ENCODE measurements around the gene IFNGR2. TPM values are rescaled to one million over a fixed set of nuclear protein-coding genes. Genes with fewer than 3 reads are reported as not detected.
"Not testable (repeated sequence)": the region's sequence is repeated elsewhere in the genome, so short reads cannot be mapped to it uniquely, and the experiment has no call there.

The IFNGR2 gene
- total RNA-seq, 4 donors from 2014 or later: 25.4 to 67.6 (median 58.3) TPM

DNA sequence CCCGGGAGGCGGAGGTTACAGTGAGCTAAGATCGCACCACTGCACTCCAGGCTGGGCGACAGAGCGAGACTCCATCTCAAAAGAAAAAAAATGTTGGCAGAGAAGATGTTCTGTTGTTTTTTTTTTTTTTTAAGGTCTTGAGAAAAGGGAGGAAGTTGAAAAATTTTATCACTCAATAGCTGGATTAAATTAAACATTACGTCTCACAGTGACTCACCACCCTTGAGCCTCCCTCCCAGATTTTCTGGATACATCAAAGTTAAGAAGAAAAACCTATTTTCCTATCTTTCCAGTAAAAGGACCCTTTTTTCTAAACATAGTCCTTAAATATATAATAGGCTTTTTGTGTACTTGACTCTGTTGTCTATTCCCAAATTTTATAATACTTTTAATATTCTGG lies 42.9 kb upstream of the IFNGR2 start:
- H3K4me3 ChIP-seq: no peak overlapping the region

DNA sequence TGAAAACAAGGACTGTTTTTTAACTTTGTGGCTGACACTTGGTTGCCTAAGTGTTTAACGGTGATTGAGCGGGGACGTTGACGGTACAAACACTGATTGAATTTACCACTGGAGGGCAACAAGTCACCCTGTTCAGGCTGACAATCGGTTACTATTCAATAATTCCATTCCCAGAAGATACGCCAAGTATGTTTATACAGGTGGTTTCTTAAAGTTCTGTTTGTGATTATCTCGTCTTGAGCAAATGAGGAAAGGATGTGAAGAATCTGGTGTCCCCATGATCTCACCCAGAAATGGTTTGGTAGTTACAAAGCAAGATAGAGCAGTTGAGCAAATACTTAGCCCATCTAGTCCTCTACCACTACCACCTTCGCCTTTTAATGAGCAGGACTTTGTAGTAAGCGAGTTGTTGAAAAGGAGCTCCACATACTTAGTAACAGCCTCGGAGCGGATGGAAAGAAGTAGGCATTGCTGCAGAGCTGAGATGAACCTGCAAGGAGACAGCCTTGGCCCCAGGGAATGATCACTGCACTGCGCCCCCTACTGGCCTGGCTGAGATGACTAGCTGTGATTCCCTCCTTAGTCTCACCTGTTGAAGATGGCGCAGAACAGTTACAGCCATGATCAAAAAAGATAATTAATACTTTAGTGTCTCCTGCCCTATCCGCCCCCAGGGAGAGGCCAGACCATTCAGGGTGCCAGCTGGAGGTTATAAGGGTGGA lies 42.2 kb upstream of the IFNGR2 start:
- intact Hi-C loops (cut with DNase I; ENCODE audit: low total_unique reads): no loop called here
- H3K4me3 ChIP-seq: no peak overlapping the region
- peak overlapping the region; percentile 58 to 75 for H3K27ac ChIP-seq

More for the DNA sequence above, 42.9 kb upstream of the IFNGR2 start:
- no peak for TF ChIP-seq POLR2A (IDR thresholded peaks at IDR 0.05)
- TF ChIP-seq, protein P1, sequence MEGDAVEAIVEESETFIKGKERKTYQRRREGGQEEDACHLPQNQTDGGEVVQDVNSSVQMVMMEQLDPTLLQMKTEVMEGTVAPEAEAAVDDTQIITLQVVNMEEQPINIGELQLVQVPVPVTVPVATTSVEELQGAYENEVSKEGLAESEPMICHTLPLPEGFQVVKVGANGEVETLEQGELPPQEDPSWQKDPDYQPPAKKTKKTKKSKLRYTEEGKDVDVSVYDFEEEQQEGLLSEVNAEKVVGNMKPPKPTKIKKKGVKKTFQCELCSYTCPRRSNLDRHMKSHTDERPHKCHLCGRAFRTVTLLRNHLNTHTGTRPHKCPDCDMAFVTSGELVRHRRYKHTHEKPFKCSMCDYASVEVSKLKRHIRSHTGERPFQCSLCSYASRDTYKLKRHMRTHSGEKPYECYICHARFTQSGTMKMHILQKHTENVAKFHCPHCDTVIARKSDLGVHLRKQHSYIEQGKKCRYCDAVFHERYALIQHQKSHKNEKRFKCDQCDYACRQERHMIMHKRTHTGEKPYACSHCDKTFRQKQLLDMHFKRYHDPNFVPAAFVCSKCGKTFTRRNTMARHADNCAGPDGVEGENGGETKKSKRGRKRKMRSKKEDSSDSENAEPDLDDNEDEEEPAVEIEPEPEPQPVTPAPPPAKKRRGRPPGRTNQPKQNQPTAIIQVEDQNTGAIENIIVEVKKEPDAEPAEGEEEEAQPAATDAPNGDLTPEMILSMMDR (IDR thresholded peaks at IDR 0.05): no peak
- Histone ChIP-seq H3K4me1 (peaks cover 0 to 13% of the 10 kb centered on the region in 2 donors), H3K9me3 (no peaks in the 10 kb centered on the region), H3K27ac (peak overlapping the region; percentile 58 to 75), H3K27me3 (no peaks in the 10 kb centered on the region), H3K36me3 (no peaks in the 10 kb centered on the region)
- intact Hi-C loops (cut with DNase I; ENCODE audit: low total_unique reads): no loop called here
- DNase-seq: peak in 1 of 2 donors; percentile 43

DNA sequence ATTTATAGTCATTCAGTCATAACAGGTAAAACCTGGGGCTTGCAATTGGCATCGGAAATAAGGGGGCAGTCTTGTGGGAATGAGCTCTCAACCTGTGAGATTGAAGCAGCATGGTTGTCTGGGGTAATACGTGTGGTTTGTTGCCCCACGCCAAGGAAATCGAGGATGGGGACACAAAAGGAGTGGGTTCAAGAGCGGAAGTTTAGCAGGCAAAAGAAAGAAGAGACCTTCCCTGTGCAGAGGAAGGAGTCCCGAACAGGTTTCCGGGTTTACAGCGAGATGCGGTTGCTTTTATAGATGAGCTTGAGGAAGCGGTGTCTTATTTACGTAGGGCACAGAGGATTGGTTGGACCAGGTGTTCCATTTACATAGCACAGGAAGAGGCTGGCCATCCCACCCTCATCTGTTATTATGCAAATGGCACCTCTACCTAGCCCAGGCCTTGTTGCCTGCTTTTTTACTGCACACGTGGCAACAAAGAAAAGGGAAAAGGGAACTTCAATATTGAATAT lies 41.1 kb upstream of the IFNGR2 start:
- no peaks in the 10 kb centered on the region for H3K27me3 ChIP-seq
- H3K4me3 ChIP-seq: no peak overlapping the region
- intact Hi-C loops (cut with DNase I; ENCODE audit: low total_unique reads): no loop called here
- TF ChIP-seq POLR2A (IDR thresholded peaks at IDR 0.05): no peak
- TF ChIP-seq, protein P1 (IDR thresholded peaks at IDR 0.05): no peak
- no peaks in the 10 kb centered on the region for H3K9me3 ChIP-seq
- no peak for DNase-seq
- peaks cover 0 to 13% of the 10 kb centered on the region in 2 donors for H3K4me1 ChIP-seq
- peak overlapping the region; percentile 9 to 75 for H3K27ac ChIP-seq
- no peaks in the 10 kb centered on the region for H3K36me3 ChIP-seq

More for the DNA sequence above, 42.2 kb upstream of the IFNGR2 start:
- DNase-seq: peak; percentile 63 to 73
- Histone ChIP-seq H3K27me3 (no peaks in the 10 kb centered on the region), H3K36me3 (no peaks in the 10 kb centered on the region), H3K4me1 (peaks cover 0 to 13% of the 10 kb centered on the region in 2 donors), H3K9me3 (no peaks in the 10 kb centered on the region)
- TF ChIP-seq, protein P1 (IDR thresholded peaks at IDR 0.05): peak; percentile 53 to 70 (median 68)
- no peak for TF ChIP-seq POLR2A (IDR thresholded peaks at IDR 0.05)

DNA sequence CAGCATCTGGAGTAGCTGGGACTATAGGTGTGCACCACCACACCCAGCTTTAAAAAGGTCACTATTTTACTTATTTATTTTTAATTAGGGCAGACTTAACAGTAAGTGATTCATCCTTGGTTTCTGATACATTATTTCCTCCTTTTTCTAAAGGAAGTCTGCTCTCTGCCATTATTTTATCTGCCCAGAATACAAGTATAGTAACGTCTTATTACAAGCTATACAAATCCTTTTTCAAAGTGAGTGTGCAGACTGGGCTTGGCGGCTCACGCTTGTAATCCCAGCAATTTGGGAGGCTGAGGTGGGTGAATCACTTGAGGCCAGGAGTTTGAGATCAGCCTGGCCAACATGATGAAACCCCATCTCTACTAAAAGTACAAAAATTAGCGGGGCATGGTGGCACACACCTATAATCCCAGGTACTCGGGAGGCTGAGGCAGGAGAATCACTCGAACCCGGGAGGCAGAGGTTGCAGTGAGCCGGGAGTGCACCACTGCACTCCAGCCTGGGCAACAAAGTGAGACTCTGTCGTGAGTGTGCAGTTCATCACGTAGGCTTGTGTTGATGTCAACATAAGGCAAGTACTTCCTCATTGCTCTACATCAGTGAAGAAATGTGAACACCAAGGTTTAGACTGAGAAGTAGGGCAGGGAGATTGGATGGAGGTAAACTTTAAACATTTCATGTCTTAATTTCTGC lies 39.2 kb upstream of the IFNGR2 start:
- H3K4me3 ChIP-seq; H3K27me3 ChIP-seq; H3K9me3 ChIP-seq; H3K36me3 ChIP-seq; H3K27ac ChIP-seq; DNase-seq; intact Hi-C loops (cut with DNase I; ENCODE audit: low total_unique reads): not testable (repeated sequence)
- H3K4me1 ChIP-seq: peaks cover 0 to 13% of the 10 kb centered on the region in 2 donors

DNA sequence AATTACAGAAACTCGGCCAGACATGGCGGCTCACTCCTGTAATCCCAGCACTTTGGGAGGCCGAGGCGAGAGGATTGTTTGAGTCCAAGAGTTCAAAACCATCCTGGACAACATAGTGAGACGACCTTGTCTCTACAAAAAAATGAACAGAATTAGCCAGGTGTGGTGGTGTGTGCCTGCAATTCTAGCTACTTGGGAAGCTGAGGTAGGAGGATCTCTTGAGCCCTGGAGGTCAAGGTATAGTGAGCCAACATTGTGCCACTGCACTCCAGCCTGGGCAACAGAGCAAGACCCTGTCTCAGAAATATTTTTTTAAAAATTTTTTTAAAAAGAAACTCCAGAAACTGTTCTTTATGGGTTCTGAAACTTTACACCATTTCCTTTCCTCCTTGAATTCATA lies 38.4 kb upstream of the IFNGR2 start:
- Histone ChIP-seq H3K4me1 (peaks cover 0 to 11% of the 10 kb centered on the region in 2 donors), H3K9me3 (no peaks in the 10 kb centered on the region), H3K27me3 (no peaks in the 10 kb centered on the region), H3K4me3 (no peak overlapping the region), H3K36me3 (no peaks in the 10 kb centered on the region), H3K27ac (no peak overlapping the region)
- TF ChIP-seq, protein P1 (IDR thresholded peaks at IDR 0.05): no peak
- no peak for TF ChIP-seq POLR2A (IDR thresholded peaks at IDR 0.05)
- intact Hi-C loops (cut with DNase I; ENCODE audit: low total_unique reads): no loop called here
- no peak for DNase-seq
